A549 treated with GW870086 at 1 μM for 4 hours (cell line): ENCODE results near the gene TMEM82. TPM values are rescaled to one million over a fixed set of nuclear protein-coding genes. Genes with fewer than 3 reads are reported as not detected.

Experiments used
- total RNA-seq: library from RNA; stranded (reverse); fragments of 200-300 nt; extraction: Qiagen RNA extraction; gene quantifications from 5 replicates; pipeline ENCODE4 v1.2.3, GENCODE V29; 2022; ENCODE audit warnings: low read depth

Gene TMEM82
- total RNA-seq, result not detected in 5 replicates

DNA sequence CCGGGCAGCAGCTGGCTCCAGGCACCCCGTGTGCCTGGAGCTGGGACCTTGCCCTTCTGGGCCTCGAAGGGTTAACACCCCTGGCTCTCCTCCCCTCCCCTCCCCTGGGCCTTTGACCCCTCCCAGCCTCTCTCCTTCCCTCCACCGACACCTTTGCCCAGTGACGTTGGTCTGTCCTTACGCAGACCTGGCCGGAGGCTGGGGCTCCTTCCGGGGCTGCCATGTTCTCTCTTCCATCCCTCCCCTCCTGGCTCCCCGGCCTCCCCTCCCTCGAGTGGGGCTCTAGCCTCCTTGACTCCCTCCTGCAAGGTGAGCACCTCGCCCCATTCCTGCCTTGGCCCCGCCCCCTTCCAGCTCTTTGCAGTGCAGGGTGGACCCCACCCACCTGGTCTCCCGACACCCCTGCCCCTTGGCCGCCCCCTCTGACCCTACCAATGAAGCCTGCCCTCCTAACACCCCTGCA, at the start of gene TMEM82:
TMEM82 (plus strand) TSS at position 161 of the 463 bp plus-strand sequence; CDS start at position 222, 61 bp downstream.

DNA sequence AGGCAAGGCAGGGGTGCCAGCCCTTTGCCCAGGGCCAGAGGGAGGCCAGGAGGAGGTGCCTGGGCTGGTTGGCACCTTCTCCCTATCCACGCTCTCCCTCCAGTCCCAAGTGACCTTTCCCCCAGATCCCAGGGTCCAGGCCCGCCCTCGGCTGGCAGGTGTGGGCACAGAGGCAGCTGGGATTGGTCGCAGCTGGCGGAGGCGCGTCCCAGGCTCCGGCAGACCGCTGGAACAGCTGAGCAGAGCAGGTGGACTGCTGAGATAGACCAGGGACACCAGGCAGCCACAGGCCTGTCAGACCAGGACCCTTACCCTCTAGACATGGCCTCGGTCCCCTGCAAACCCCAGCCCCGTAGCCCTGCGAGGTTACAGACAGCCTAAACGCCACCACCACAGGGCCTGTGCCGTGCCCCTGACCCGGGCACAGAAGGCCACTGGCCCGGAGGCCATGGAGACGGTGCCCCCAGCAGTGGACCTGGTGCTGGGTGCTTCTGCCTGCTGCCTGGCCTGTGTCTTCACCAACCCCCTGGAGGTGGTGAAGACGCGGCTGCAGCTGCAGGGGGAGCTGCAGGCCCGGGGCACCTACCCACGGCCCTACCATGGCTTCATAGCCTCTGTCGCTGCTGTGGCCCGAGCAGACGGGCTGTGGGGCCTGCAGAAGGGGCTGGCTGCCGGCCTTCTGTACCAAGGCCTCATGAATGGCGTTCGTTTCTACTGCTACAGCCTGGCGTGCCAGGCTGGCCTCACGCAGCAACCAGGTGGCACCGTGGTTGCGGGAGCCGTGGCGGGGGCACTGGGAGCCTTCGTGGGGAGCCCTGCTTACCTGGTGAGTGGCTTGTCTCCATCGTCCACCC, 6.0 kb upstream of the TMEM82 start, which contains the start of gene SLC25A34:
SLC25A34 (plus strand) TSS at position 221 of the 854 bp plus-strand sequence; CDS start at position 449, 228 bp downstream.

DNA sequence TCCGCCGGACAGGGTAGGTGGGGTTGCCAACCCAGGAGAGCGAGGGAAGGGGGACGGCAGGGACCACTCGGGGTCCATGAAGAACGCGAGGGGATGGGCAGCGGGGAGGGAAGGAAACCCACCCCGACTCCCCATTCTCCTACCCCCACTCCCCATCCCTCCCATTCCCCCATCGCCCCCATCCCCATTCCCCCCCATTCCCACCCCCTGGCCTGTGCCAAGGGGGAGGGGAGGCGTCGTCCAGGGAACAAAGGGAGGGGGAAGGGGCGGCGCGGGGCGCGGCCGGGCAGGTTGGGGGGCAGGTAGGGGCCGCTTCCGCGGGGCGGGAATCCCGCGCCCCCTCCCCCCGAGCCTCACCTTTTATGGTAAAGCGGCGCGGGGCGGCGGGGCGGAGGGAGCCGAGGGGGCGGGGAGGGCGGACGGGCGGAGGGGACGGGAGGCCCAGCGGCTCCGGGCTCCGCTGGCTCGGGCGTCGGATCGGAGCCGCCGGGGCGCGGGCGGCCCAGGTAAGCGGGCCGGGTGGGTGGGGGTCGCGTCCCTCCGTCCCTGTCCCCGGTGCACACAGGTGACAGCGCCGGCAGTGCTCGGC, 16.1 kb downstream of the TMEM82 start, which contains the start of gene FBLIM1:
FBLIM1 (plus strand) TSS at position 453 of the 589 bp plus-strand sequence. CDS start 6,189 bp downstream, outside the sequence.

Other genes with a start within 250 kb of the TMEM82 start
- gene CASP9, start 218.3 kb upstream of the TMEM82 start, total RNA-seq, result 4.8 to 6.7 TPM (median 5.8 TPM) in 5 replicates
- gene DNAJC16, start 215.7 kb upstream of the TMEM82 start, total RNA-seq, result 4.0 to 5.9 TPM (median 5.3 TPM) in 5 replicates
- 5.4 to 8.2 TPM (median 7.5 TPM) in 5 replicates for gene AGMAT, start 157.4 kb upstream of the TMEM82 start, total RNA-seq
- 6.4 to 9.3 TPM (median 8.2 TPM) in 5 replicates for gene DDI2, start 125.0 kb upstream of the TMEM82 start, total RNA-seq
- gene PLEKHM2, start 58.2 kb upstream of the TMEM82 start, total RNA-seq, result 19.5 to 26.9 TPM (median 25.6 TPM) in 5 replicates
- 0.09 to 0.77 TPM (median 0.39 TPM) in 4 of 5 replicates, not detected in the other for gene SLC25A34, start 6.2 kb upstream of the TMEM82 start, total RNA-seq
- gene FBLIM1, start 16.3 kb downstream of the TMEM82 start, total RNA-seq, result 20.9 to 32.7 TPM (median 29.1 TPM) in 5 replicates
- gene UQCRHL, start 65.2 kb downstream of the TMEM82 start, total RNA-seq, result 5.7 to 9.2 TPM (median 6.7 TPM) in 5 replicates
- gene SPEN, start 105.2 kb downstream of the TMEM82 start, total RNA-seq, result 32.0 to 42.0 TPM (median 38.9 TPM) in 5 replicates
- gene ZBTB17, start 233.6 kb downstream of the TMEM82 start, total RNA-seq, result 9.9 to 13.4 TPM (median 12.5 TPM) in 5 replicates